HEK293 (cell line): ENCODE measurements around the gene BBOX1.

Source experiments
- CTCF ChIA-PET: fragments of 350-600 bp; formaldehyde crosslinking; extraction: SDS; loops from one replicate; lab custom pipeline; 2021; ENCODE audit warnings: antibody characterized with exemption; lab: Yijun Ruan, JAX
- POLR2A ChIA-PET: fragments of 300-600 bp; formaldehyde crosslinking; extraction: SDS; loops from one replicate; lab custom pipeline; 2020; ENCODE audit warnings: antibody characterized with exemption, inconsistent platforms; lab: Yijun Ruan, JAX
- H3K27ac ChIP-seq: fragments of 200-500 bp; sonication (Bioruptor generic); 2 replicates; pipeline ENCODE4 v1.5.1; 2014; ENCODE audit warnings: low read depth, low read length, control low read depth, inconsistent platforms; ENCODE audit errors: extremely low read depth
- H3K36me3 ChIP-seq, 2 experiments: fragments of 200-500 bp in 1 of 2; sonication (Bioruptor generic) in 1 of 2; 1 replicate in 1 of 2; 2 replicates in 1 of 2; pipeline ENCODE4 v1.5.1; 2014 to 2017; ENCODE audit warnings: inconsistent platforms in 2 of 2, low read length in 2 of 2; ENCODE audit not compliant: control insufficient read depth in 2 of 2, insufficient read depth in 1 of 2
- H3K4me1 ChIP-seq: fragments of 200-500 bp; sonication (Bioruptor generic); 2 replicates; pipeline ENCODE4 v1.5.1; 2014; ENCODE audit warnings: mild to moderate bottlenecking, low read length, inconsistent platforms; ENCODE audit not compliant: control insufficient read depth, insufficient read depth
- H3K4me3 ChIP-seq: 2 replicates; pipeline ENCODE4 v1.5.1; 2011; ENCODE audit warnings: low read depth, mild to moderate bottlenecking, control low read depth, low read length, moderate library complexity
- H3K9me3 ChIP-seq: fragments of 200-500 bp; sonication (Bioruptor generic); 2 replicates; pipeline ENCODE4 v1.5.1; 2014; ENCODE audit warnings: low read depth, low read length, inconsistent platforms; ENCODE audit not compliant: control insufficient read depth, insufficient read depth
- GLIS1 ChIP-seq: fragments of 450-650 bp; formaldehyde crosslinking; IDR thresholded peaks from 2 replicates; pipeline ENCODE4 v1.5.1; 2016; ENCODE audit warnings: missing biosample characterization, missing genetic modification characterization
- PRDM10 ChIP-seq: fragments of 450-650 bp; formaldehyde crosslinking; IDR thresholded peaks from 2 replicates; pipeline ENCODE4 v1.5.1; 2016; ENCODE audit warnings: missing biosample characterization, missing genetic modification characterization
- SALL2 ChIP-seq: fragments of 450-650 bp; formaldehyde crosslinking; IDR thresholded peaks from 2 replicates; pipeline ENCODE4 v1.5.0; 2017; ENCODE audit warnings: missing biosample characterization, mild to moderate bottlenecking, missing genetic modification characterization, borderline replicate concordance
- SCRT1 ChIP-seq: fragments of 450-650 bp; formaldehyde crosslinking; IDR thresholded peaks from 2 replicates; pipeline ENCODE4 v1.5.1; 2016; ENCODE audit warnings: missing biosample characterization, missing genetic modification characterization, borderline replicate concordance
- SCRT2 ChIP-seq: fragments of 450-650 bp; formaldehyde crosslinking; IDR thresholded peaks from 2 replicates; pipeline ENCODE4 v1.5.1; 2016; ENCODE audit warnings: missing biosample characterization, missing genetic modification characterization
- SP3 ChIP-seq: fragments of 450-650 bp; formaldehyde crosslinking; IDR thresholded peaks from 2 replicates; pipeline ENCODE4 v1.5.1; 2016; ENCODE audit warnings: missing biosample characterization, missing genetic modification characterization
- ZBTB44 ChIP-seq: fragments of 450-650 bp; IDR thresholded peaks from 2 replicates; pipeline ENCODE4 v1.5.1; 2018; ENCODE audit warnings: missing biosample characterization, mild to moderate bottlenecking, missing genetic modification characterization
- ZIC2 ChIP-seq: fragments of 450-650 bp; formaldehyde crosslinking; IDR thresholded peaks from 2 replicates; pipeline ENCODE4 v1.5.1; 2016; ENCODE audit warnings: missing biosample characterization, missing genetic modification characterization
- ZNF114 ChIP-seq: fragments of 450-650 bp; formaldehyde crosslinking; IDR thresholded peaks from 2 replicates; pipeline ENCODE4 v1.5.0; 2017; ENCODE audit warnings: missing biosample characterization, missing genetic modification characterization
- ZNF121 ChIP-seq: fragments of 450-650 bp; formaldehyde crosslinking; IDR thresholded peaks from 2 replicates; pipeline ENCODE4 v1.5.1; 2016; ENCODE audit warnings: missing biosample characterization, missing genetic modification characterization
- ZNF280D ChIP-seq: fragments of 450-650 bp; formaldehyde crosslinking; IDR thresholded peaks from 2 replicates; pipeline ENCODE4 v1.5.1; 2016; ENCODE audit warnings: missing biosample characterization, missing genetic modification characterization
- ZNF292 ChIP-seq: fragments of 450-650 bp; formaldehyde crosslinking; IDR thresholded peaks from 2 replicates; pipeline ENCODE4 v1.5.1; 2016; ENCODE audit warnings: low read depth, missing biosample characterization, missing genetic modification characterization, borderline replicate concordance
- ZNF302 ChIP-seq: fragments of 450-650 bp; formaldehyde crosslinking; IDR thresholded peaks from 2 replicates; pipeline ENCODE4 v1.5.1; 2016; ENCODE audit warnings: missing biosample characterization, missing genetic modification characterization, low read depth
- ZNF335 ChIP-seq: fragments of 450-650 bp; formaldehyde crosslinking; conservative IDR thresholded peaks from 2 replicates; pipeline ENCODE4 v1.5.1; 2016; ENCODE audit warnings: missing biosample characterization, missing genetic modification characterization
- ZNF394 ChIP-seq: fragments of 450-650 bp; formaldehyde crosslinking; IDR thresholded peaks from 2 replicates; pipeline ENCODE4 v1.5.1; 2016; ENCODE audit warnings: missing biosample characterization, missing genetic modification characterization, mild to moderate bottlenecking, moderate library complexity, borderline replicate concordance
- ZNF398 ChIP-seq: fragments of 450-650 bp; formaldehyde crosslinking; IDR thresholded peaks from 2 replicates; pipeline ENCODE4 v1.5.1; 2017; ENCODE audit warnings: missing biosample characterization, missing genetic modification characterization
- ZNF521 ChIP-seq: fragments of 450-650 bp; formaldehyde crosslinking; IDR thresholded peaks from 2 replicates; pipeline ENCODE4 v1.5.1; 2017; ENCODE audit warnings: missing biosample characterization, mild to moderate bottlenecking, missing genetic modification characterization
- ZNF544 ChIP-seq: fragments of 450-650 bp; formaldehyde crosslinking; IDR thresholded peaks from 2 replicates; pipeline ENCODE4 v1.5.0; 2017; ENCODE audit warnings: missing biosample characterization, missing genetic modification characterization
- ZNF600 ChIP-seq: fragments of 450-650 bp; formaldehyde crosslinking; IDR thresholded peaks from 2 replicates; pipeline ENCODE4 v1.5.1; 2016; ENCODE audit warnings: missing biosample characterization, missing genetic modification characterization

BBOX1 gene

GRCh38 chr11:27040302-27041115 is at the start of gene BBOX1:
BBOX1 (plus strand) TSS chr11:27040815; CDS start chr11:27055431, 14,616 bp downstream.
- H3K9me3 ChIP-seq: no peaks in the 10 kb centered on the region
- H3K4me3 ChIP-seq: no peak within 1 kb of the TSS
- POLR2A ChIA-PET: no interaction called here
- no peaks in the 10 kb centered on the region for H3K4me1 ChIP-seq
- CTCF ChIA-PET: interaction anchor here (1.2 kb wide), 1 partner anchor 118 kb away, joined by 6 read pairs; no protein-coding TSS in a partner anchor
- no peak within 1 kb of the TSS for H3K27ac ChIP-seq
- peak; percentile 91 for TF ChIP-seq SCRT2
- TF ChIP-seq PRDM10 (tag by site-specific recombination): peak; percentile 75
- TF ChIP-seq SCRT1 (tag by site-specific recombination): peak; percentile 68; the same call in 1 of the 2 replicates
- no peak for TF ChIP-seq ZNF394 (tag by site-specific recombination)
- no peak for TF ChIP-seq ZNF398 (tag by site-specific recombination)
- no peak for TF ChIP-seq SP3 (tag by site-specific recombination)
- no peaks in the 10 kb centered on the region for H3K36me3 ChIP-seq

- Histone ChIP-seq H3K4me1 (no peaks in the 10 kb centered on the region; the same call in 1 of the 2 replicates), H3K36me3 (no peaks in the 10 kb centered on the region), H3K4me3 (no peak overlapping the region), H3K27ac (no peak overlapping the region), H3K9me3 (no peaks in the 10 kb centered on the region)
- TF ChIP-seq SALL2 (tag by site-specific recombination): no peak
- TF ChIP-seq ZBTB44 (tag by site-specific recombination): 0 out of 2 replicates have a peak, but pooled peaks have one; percentile 45
- peak; percentile 35; the same call in 1 of the 2 replicates for TF ChIP-seq GLIS1
- ChIA-PET POLR2A (no interaction called here), CTCF (no interaction called here)
Measured at GRCh38 chr11:26992031-26992541, 48.5 kb upstream of the BBOX1 start.

- ChIA-PET CTCF (interaction anchor here (0.6 to 0.7 kb wide), 3 partner anchors 86 to 173 kb away, joined by 3 to 4 read pairs (median 4); no protein-coding TSS in a partner anchor), POLR2A (no interaction called here)
- Histone ChIP-seq H3K4me1 (no peaks in the 10 kb centered on the region; the same call in 1 of the 2 replicates), H3K4me3 (peak within 1 kb of the TSS; percentile 21), H3K36me3 (no peaks in the 10 kb centered on the region), H3K9me3 (no peaks in the 10 kb centered on the region), H3K27ac (peak within 1 kb of the TSS; percentile 56)
- no peak for TF ChIP-seq ZNF544
- peak; percentile 49 for TF ChIP-seq ZIC2
- TF ChIP-seq ZNF280D (tag by site-specific recombination): no peak
- peak; percentile 90 for TF ChIP-seq ZNF335 (tag by site-specific recombination)
- no peak for TF ChIP-seq ZNF121 (tag by site-specific recombination)
- TF ChIP-seq ZNF302 (tag by site-specific recombination): no peak
- no peak for TF ChIP-seq ZNF114 (tag by site-specific recombination)
- TF ChIP-seq ZNF521: no peak
- no peak for TF ChIP-seq ZNF292
- TF ChIP-seq ZNF600 (tag by site-specific recombination): peak; percentile 73
Measured at GRCh38 chr11:26993965-26994457, 46.6 kb upstream of the BBOX1 start, which contains the start of gene FIBIN. FIBIN (plus strand) TSS chr11:26994112; CDS start chr11:26994527, 415 bp downstream.
